SK-MEL-5 (cell line): ENCODE results near the gene GRP. TPM values are rescaled to one million over a fixed set of nuclear protein-coding genes. Genes with fewer than 3 reads are reported as not detected.

Experiments
- DNase-seq: peaks from one replicate; pipeline ENCODE4 v3.0.0-alpha.2; 2016; ENCODE audit warnings: low read depth, low spot score
- in situ Hi-C: cut with HindIII; loops from 2 replicates; pipeline ENCODE4 v1.10.0; 2016; ENCODE audit warnings: low sequenced_read_pairs, high pct_unique_total_duplicates, low pct_unique_long_range_greater_than_20kb
- total RNA-seq: library from RNA; depleted of rRNA; stranded (reverse); fragments of >200 nt; shearing (Covaris generic); gene quantifications from 2 replicates; pipeline ENCODE4 v1.2.3, GENCODE V29; 2014

GRP gene
- total RNA-seq, 1 experiment from 2014 or later, result not detected

DNA sequence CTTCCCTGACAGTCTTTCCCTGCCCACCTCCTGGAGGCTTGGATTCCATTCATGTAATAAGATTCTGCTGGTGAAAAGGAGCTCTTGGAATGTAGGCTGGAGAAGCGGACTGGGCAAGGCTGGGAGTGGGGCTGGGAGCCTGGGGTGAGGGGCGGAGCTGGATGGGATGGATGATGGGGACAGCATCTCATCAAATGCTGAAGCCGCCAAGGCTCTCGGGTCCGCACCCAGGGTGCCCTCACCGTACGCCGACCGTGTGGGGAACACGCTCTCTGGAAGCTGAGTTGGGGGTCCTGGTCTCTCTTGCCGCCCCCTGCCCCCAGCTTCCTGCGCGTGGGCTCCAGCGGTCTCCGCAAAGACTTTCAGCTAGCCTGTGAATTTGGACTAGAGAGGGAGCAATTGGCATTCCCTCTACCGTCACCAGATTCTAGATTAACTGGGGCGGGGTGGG is 44.2 kb downstream of the GRP start:
- in situ Hi-C loops, result no loop called here
- DNase-seq, result no peak

DNA sequence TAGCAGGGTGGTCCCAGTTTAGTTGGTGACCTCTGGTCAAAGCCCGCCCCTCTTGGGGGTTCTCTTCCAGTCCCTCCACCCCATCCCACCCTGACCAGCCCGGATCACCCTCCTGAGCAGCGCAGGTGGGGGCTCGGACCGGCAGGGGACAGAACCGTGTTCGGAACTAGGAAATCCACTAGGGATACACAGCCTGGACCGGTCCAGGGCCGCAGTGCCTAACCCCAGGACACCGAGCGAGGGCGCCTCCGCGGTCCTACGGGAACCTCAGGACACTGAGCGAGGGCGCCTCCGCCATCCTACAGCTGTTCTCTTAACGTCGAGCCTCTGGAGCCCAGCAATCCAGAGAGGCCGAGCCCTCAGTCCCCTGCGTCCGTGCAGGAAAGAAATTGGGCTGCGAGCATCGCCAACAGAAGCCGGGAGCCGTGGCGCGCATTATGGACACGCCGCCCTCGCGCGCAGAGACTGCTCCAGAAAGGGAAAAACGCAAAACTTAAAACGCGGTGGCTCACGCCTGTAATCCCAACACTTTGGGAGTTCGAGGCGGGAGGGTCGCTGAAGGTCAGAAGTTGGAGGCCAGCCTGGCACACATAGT is 44.8 kb downstream of the GRP start:
- in situ Hi-C loops, result no loop called here
- no peak for DNase-seq

DNA sequence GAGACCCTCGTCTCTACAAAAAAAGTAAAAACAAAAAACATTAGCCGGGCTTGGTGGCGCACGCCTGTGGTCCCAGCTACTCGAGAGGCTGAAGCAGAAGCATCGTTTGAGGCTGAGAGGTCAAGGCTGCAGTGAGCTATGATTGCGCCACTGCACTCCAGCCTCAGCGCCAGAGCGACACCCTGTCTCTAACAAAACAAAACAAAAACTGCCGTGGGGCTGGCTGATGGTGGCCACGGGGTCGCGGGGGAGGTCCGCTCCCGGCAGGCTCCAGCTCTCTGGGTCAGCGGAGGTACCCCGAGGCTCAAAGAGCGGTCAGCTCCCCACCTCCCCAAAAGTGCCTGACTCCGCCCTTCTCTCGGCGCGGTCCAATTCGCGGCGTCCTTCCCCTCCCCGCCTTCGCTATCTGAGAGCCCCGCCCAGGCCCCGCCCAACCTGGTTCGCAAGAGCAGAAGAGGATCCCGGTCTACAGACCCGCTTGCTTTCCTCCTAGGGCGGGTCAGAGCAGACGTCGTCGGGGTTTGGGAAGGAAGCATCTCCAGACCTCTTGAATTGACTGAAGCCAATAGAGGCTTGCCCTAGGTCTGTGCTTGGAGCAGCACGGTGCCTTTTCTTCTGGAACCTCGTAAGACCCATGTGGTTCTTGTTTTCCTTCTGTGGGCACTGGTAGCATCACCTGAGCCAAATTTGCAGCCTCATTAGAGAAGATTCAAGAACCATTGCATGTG is 45.5 kb downstream of the GRP start:
- in situ Hi-C loops, result no loop called here
- peak; percentile 47 for DNase-seq

DNA sequence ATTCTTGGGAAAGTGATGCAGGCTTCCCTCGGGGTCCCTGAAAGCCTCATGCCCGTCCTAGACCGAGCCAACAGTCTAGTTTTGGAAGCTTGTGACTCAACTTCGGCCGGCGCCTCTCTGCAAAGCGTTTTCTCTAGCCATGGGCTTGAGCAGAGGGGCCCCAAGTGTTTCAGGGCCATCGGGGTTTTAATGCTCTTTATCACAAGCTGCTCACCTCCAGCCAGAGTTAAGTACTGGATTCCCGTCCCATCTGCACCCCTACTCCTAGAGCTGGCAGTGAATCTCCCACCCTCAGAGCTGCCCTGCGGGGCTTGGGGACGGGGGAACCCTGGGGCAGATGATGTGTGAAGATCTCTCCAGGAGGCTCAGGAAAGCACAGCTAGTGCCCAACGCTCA is 46.0 kb downstream of the GRP start:
- in situ Hi-C loops, result no loop called here
- no peak for DNase-seq

DNA sequence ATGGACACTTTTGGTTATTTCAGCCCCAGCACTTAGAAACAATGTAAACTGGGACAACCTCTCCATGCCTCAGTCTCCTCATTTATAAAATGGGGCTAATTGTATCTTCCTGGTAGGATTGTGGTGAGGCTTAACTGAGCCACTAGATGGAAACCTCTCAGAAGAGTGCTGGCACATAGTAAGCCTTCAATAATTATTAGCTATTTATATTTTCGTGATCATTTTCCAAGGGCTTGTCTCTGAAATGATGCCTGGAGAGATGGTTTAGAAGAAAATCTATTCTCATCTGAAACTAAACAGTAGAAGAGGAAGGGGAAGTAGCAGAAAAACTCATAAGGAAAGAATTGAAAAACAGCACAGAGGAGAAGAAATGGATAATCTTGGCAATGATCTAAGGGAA is 46.5 kb downstream of the GRP start:
- no peak for DNase-seq
- in situ Hi-C loops, result no loop called here

DNA sequence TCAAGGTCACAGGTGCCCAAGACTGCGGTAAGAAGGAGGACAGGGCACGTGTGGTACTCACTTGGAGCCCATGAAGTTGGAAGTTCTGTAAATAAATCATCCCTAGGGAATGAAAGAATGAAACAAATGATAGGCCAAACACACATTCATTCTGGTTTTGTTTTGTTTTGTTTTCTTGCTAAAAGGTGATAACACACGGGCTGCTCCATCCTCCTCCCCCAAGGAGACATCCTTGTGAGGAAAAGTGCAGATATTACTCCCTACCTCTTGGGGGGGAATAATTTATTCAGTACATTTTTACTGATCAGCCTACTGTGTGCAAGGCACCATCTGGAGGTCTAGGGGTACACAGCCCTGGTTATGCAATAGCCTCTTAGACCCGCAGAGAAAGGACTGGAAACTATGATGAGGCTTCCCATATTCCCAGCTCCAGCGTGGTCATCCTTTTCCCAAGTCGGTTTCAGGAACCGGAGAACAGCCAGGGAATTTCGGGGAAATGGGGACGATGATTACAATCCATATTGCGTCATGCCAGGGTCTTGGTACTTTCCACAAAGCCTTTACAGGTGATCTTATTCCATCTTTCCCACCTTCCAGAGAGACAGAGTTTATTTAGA is 47.0 kb downstream of the GRP start:
- no peak for DNase-seq
- in situ Hi-C loops, result no loop called here

DNA sequence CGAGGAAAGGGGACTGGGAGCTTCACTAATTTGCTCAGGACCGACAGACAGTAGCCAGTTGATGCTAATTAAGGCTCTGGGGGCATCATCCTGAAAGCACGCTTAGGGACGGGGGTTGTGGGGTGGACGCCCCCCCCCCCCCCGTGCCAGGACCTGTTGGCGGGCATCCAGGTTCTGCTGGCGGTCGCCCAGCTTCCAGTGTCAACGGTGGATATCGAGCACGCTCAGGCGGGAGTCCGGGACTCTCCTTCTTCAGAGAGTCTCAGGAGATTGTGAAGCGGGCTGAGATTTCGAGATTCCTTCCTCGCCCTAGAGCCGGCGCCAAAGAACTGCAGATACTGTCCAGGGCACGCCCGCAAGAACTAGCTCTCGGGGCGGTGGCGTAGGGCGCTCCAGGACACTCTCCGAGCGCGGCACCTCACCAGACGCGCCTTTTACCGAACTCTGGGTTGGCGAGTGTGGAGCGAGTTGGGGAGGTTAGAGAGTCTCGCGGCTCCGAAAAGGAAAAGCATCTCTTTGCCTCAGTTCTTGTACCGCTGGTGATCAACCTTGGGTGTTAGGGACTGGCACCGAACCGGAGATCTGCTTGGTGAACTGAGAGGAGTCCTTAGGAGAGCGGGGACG is 47.7 kb downstream of the GRP start:
- in situ Hi-C loops, result no loop called here
- peak; percentile 13 for DNase-seq

DNA sequence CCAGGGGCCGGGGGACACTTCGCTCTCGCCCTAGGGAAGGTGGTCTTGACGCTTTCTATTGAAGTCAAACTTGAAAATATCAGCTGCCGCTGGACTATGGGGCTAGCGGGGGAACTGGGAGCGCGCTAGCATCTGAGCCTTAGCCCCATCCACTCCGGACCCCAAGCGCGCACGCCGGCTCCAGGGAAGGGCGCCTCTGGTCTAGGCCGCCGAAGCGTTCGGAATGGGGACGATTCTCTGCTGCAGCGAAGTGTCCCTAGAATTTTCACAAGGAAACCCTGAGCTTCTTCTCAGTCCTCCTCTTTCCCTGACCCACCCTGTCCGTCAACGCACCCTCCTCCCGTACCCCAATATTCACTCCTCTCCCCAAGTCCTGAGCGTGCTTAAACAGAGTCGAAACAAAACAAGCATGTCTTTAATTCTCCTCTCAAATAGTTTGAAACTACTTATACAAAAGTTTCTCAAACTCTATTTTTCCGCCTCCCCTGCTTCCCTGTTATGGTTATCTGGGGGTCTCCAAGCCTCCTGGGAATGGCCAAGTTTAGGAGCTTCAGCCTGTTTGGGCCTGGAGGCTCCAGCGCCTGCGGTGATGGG is 48.3 kb downstream of the GRP start:
- in situ Hi-C loops, result no loop called here
- DNase-seq, result no peak

DNA sequence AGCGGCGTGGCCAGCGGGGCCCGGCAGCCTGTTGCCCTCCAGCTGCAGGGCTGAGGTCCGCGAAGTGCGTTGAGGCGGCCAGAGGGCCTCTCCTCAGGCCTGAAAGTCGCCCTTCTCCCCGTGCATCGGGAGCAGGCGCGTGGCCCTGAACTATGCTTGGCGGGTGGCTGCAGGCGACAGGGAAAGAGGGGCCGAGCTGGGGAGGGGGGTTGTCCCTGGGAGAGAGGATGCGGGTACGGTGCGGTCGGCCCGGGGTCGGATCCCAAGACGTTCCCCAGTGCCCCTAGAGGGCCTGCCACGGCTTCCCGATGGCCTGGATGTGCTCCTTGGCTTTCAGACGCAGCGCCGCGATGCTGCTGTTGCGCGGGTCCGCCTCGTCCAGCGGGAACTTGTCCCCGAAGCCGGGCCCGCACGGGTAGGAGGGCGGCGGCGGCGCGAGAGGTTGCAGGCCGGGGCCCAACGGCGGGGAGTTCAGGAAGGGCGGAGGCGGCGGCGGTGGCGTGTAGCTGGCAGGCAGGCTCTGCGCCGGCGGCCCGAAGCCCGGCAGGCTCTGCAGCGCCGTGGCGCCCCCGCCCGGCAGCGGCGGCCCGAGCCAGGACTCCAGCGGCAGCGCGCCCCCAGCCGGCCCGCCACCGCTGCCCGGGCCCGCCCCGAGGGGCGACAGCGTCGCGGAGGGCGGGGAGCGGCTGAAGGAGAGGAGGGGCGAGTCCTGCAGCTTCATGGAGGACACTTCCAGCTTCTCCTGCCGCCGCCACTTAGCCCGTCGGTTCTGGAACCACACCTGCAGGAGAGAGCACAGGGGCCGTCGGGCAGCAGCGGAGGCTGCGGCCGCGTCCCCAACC is 49.0 kb downstream of the GRP start:
- DNase-seq, result peak; percentile 32
- in situ Hi-C loops, result no loop called here

DNA sequence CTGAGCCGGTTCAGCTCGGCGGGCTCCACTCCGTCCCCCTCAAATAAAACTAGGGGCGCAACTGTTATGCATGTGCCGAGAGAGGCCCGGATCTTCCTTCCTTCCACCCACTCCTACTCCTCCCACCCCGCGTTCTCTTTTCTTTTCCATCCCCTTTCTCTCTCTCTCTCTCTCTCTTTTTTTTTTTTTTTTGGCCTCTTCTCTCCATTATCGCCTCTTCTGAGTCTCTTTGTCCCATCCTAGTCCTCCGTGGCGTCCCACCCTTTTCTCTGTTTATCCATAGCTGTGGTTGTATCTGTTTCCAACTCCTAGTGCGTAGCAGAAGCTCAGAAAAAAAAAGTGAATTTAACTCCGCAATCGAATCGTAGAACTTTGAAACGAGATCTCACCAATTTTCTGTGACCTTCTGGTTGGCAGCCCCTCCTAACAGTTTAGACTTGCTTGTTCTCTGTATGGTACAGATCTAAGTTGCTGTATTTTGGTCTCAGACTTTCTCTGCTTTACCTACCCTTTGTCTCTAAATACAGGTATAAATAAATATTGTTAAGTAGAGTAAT is 49.7 kb downstream of the GRP start:
- in situ Hi-C loops, result no loop called here
- DNase-seq, result no peak

DNA sequence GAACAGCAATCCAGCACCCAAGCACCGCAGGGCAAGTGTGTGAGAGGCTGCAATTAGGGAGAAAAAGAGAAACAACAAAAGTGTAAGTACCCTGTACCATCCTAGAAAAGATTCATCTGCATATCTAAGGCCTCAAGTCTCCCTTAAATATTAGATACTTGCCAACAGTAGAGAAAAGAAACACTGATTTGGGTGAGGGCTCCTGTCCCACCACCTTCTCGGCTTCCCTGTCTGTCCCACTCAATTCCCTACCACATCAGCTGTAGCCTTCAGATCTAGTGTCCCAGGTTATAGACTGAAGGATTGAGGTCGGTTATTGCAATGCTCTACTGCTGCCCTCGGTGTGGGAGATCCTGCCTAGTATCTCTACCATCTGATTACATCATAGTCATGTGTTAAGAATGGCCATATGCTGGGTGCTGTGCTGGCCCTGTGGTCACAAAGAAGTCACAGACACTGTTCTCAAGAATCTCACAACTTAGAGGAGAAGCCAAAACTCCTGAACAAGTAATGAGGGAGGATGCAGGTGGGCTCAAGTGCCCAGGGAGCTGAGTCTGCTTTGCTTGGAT is 50.8 kb downstream of the GRP start:
- in situ Hi-C loops, result no loop called here
- DNase-seq, result no peak

DNA sequence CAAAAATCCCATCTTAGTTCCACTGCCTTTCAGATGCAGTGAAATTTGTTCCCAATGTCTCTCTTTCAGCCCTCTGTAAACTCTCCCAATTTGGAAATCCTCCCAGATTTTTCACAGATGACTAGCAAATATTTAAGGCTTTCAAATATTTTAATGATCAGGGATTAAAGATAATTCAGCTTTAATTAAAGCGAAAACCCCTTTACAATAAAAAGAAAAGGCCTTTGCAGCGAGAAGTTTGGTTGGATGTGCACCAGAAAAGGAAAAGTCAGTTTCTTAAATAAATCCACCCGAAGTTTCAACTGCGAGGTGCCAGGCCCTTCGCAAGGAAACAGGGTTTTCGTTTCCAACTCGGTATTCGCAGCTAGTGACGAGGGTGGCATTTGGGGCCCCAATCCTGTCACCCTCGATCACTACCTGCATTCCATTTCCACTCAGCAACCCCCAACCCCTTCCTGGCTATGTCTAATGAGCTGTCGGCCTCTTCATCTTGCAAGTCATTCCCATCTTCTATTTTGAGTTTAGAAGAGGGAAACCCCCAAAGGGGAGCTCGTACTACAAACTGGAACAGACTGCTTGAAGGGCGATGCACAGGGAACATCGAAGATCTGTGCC is 51.8 kb downstream of the GRP start:
- no peak for DNase-seq
- in situ Hi-C loops, result no loop called here

DNA sequence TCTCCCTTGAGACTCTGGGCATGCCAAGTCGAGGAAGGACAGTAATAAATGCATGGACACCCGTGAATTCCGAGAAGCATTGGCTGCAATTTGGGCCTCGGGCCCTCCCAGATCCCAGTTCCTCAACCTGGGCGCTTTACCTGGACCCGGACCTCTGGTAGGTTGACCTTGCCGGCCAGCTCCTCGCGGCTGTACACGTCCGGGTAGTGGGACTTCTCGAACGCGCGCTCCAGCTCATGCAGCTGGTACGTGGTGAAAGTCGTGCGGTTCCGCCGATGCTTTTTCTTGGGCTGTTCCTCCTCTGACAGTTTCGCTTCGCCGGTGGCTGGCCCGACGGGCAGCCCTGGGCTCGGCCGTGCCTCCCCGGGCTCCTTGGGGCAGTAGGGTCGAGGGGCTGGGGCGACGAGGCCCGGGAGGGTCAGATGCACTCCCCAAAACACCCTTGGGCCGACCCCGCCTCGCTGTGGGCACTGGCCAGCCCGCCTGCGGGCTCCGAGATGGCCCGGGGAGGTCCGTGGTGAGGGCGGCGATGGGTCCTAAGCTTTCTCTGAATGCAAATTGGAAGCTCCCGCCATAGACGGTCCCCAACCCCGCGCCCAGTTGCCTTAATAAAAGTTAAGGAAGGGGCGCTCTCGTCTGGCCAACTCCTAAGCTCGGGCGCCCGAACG is 52.4 kb downstream of the GRP start:
- no peak for DNase-seq
- in situ Hi-C loops, result no loop called here

DNA sequence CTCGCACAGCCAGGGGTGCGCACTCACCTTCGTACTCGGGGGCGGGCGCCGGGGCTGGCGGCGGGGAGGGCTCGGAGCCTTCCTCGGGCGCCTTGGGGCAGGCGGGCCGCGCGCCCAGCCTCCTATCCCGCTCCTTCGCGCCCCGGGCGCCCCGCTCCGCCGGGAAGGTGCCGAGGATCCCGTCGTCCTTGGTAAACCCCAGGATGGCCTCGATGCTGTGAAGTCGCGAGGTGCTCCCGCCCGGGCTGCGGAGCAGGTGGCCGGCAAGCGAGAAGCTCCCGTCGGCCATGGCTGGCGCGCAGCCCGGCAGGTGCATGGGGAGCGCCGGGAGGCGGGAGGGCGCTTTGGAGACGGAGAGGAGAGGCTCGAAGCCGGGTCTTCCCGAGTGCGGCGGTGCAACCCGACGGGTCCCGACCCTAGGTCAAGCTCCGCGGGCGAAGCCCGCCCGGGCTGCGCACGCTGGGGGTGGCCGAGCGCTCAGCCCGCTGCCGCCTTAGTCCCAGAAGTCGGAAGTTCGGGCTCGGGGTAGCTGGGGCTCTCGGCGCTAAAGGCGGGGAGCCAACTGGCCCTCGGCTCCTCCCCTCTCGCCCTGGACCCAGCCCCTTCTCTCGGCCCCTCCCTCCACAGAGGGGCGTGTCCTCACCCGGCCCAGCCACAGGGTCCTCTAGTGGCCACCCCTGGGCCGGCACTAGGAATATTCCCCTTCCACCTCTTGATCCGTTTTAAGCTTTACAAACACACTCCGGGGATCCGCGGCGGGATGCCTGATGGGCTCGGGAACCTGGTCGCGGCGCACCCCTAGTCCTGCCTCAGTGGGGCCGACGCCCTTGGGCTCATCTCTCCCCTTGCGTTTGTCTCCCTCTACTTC is 53.2 kb downstream of the GRP start, which contains the start of gene RAX:
Gene RAX, minus strand, starts transcription at position 564 of the 868 bp plus-strand sequence. Its CDS starts 248 bp downstream, at position 316.
- in situ Hi-C loops, result no loop called here
- DNase-seq, result peak; percentile 53
